Measurements from ENCODE around the gene FAM163A. TPM values are rescaled to one million over a fixed set of nuclear protein-coding genes. Genes with fewer than 3 reads are reported as not detected.

Gene FAM163A
- total and polyA plus RNA-seq, 9 of the 15 experiments (the other 6 are each of a cell fraction or from before 2014, with no cell fraction given) = not detected

- TF ChIP-seq FOXO4 (CRISPR knock-in tag; IDR thresholded peaks at IDR 0.05) = no peak
Measured at GRCh38 chr1:179748772-179749171, 5.7 kb downstream of the FAM163A start (continued).

- intact Hi-C loops (cut with micrococcal nuclease) = no loop called here
Measured at GRCh38 chr1:179750630-179751029, 7.5 kb downstream of the FAM163A start.

More at GRCh38 chr1:179750630-179751029, 7.5 kb downstream of the FAM163A start:
- DNase-seq (ENCODE audit: extremely low read depth in 1 of 4, low spot score in 3 of 4) = no peak
- CTCF ChIA-PET (ENCODE audit: low intra/inter-chr PET ratio) = no interaction called here
- Histone ChIP-seq H3K9me1 (ENCODE audit: control insufficient read depth, insufficient read depth, low read length) (no peaks in the 10 kb centered on the region), H3K36me3 (ENCODE audit: control insufficient read depth, insufficient read depth, low read length) (no peaks in the 10 kb centered on the region), H2AFZ (ENCODE audit: low read depth, low read length) (no peak overlapping the region), H3K9me3 (replicated peaks; ENCODE audit: control insufficient read depth, insufficient read depth, low read depth, low read length) (no peaks in the 10 kb centered on the region), H4K20me1 (replicated peaks; ENCODE audit: control insufficient read depth, insufficient read depth, low read length) (no peaks in the 10 kb centered on the region), H3K4me2 (ENCODE audit: insufficient read depth, low read length) (no peak overlapping the region), H3K27me3 (ENCODE audit: control insufficient read depth in 2 of 2, insufficient read depth in 2 of 2, low read length in 2 of 2) (peaks cover 2 to 7% of the 10 kb centered on the region in 2 experiments; a peak in 4 of 5 replicates), H3K79me2 (ENCODE audit: control insufficient read depth, insufficient read depth, low read length) (no peaks in the 10 kb centered on the region), H3K4me3 (no peak overlapping the region), H3K4me1 (replicated peaks in 1 of 2; ENCODE audit: control insufficient read depth in 2 of 2, insufficient read depth in 2 of 2, low read length in 2 of 2) (no peaks in the 10 kb centered on the region), H3K27ac (ENCODE audit: extremely low read depth, low read depth, low read length) (no peak overlapping the region), H3K9ac (ENCODE audit: insufficient read depth in 1 of 2, low read depth in 2 of 2, low read length in 2 of 2) (no peak overlapping the region)
- FAIRE-seq = no peak
- 0% methylated on average over 1 of the region's 1 CpG for WGBS (ENCODE audit: insufficient coverage, low coverage, missing lambda C conversion rate)
- no TSS peak for BruUV-seq (replicated peaks)
- TF ChIP-seq SRSF7 (optimal IDR thresholded peaks at IDR 0.05; ENCODE audit: low read depth, low read length) (no peak), CBFA2T3 (IDR thresholded peaks at IDR 0.05) (no peak), PHF20 (IDR thresholded peaks at IDR 0.05; ENCODE audit: partially characterized antibody) (no peak), ZNF586 (CRISPR knock-in tag; conservative IDR thresholded peaks at IDR 0.05) (no peak), RHOXF2B (CRISPR knock-in tag; conservative IDR thresholded peaks at IDR 0.05) (no peak), PTTG1 (tag; IDR thresholded peaks at IDR 0.05; ENCODE audit: low read depth) (no peak), CHD2 (IDR thresholded peaks at IDR 0.05; ENCODE audit: low read depth, low read length) (no peak), PHF21A (IDR thresholded peaks at IDR 0.05; ENCODE audit: borderline replicate concordance, low read depth) (no peak)
- POLR2A ChIA-PET = interaction anchor here (0.6 to 1.3 kb wide), 2 partner anchors 13 to 67 kb away, joined by 3 to 4 read pairs; no protein-coding TSS in a partner anchor
- in situ Hi-C loops (cut with MboI) = no loop called here
- no peak for ATAC-seq
